ENCODE data around the gene CELA2B.
"Not testable (repeated sequence)": the region's sequence is repeated elsewhere in the genome, so short reads cannot be mapped to it uniquely, and the experiment has no call there.

Gene CELA2B

DNA sequence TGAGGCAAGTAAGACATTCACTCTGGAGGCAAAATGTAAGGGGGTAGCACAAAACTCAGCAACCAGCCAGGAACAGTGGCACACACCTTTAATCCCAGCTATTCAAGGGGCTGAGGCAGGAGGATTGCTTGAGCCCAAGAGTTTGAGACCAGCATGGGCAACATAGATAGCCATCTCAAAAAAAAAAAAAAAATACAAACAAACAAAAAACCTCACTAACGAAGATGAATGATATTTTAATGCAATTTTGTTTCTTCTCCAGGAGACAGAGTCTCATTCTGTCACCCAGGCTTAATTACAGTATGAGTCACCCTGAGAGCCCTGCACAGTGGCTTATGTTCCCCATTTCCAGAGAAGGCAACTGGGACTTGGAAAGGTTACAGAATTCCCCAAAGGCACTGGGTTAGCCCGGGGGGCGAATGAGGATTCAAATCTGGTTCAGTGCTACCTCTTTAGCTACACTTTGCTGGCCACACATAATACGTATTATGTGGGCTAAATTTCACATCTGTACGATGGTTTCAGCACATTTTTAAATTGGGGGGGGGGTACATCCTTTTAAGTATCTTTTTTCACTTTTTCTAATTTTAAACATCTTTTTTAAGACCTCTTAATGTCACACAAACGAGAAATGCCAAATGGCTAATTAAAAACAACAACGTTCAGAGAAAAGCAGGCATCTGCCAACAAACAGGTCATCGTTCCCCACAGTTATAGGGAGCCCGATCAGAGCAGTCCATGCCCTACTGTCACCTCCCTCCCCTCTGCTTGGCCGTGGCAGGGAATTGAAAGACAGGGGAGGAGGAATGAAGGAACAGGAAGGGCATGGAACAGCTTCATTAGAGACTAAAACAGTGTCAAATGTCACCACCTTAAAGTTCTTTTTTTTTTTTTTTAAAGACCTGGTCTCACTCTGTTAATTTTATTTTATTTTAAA lies 15.9 kb upstream of the CELA2B start:
- no peaks in the 10 kb centered on the region for H3K27me3 ChIP-seq (ENCODE audit: control insufficient read depth, insufficient read depth, low read length)
- no peaks in the 10 kb centered on the region for H3K9me3 ChIP-seq (replicated peaks; ENCODE audit: low read length)
- H3K4me2 ChIP-seq (ENCODE audit: low read length) = no peak overlapping the region
- no peaks in the 10 kb centered on the region for H3K4me1 ChIP-seq (ENCODE audit: control insufficient read depth, insufficient read depth, low read length)
- no peak overlapping the region for H3K9ac ChIP-seq (ENCODE audit: low read depth, low read length)
- no peak overlapping the region for H3K4me3 ChIP-seq (ENCODE audit: low read length)
- H3K36me3 ChIP-seq (ENCODE audit: insufficient read depth, low read length) = no peaks in the 10 kb centered on the region

DNA sequence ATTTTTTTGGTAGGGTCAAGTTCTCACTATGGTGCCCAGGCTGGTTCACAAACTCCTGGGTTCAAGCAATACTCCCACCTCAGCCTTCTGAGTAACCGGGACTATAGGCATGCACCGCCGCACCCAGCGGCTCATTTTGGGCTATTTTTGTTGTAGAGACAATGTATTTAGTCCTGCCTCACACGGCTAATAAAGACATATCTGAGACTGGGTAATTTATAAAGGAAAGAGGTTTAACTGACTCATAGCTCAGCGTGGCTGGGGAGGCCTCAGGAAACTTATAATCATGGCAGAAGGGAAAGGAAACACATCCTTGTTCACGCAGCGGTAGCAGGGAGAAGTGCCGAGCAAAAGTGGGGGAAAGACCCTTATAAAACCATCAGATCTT lies 15.2 kb upstream of the CELA2B start:
- Histone ChIP-seq H3K4me3 (ENCODE audit: low read length) (no peak overlapping the region), H3K9ac (ENCODE audit: low read depth, low read length) (no peak overlapping the region), H3K9me3 (replicated peaks; ENCODE audit: low read length) (no peaks in the 10 kb centered on the region), H3K36me3 (ENCODE audit: insufficient read depth, low read length) (no peaks in the 10 kb centered on the region), H3K4me1 (ENCODE audit: control insufficient read depth, insufficient read depth, low read length) (no peaks in the 10 kb centered on the region), H3K27me3 (ENCODE audit: control insufficient read depth, insufficient read depth, low read length) (no peaks in the 10 kb centered on the region), H3K4me2 (ENCODE audit: low read length) (no peak overlapping the region)

DNA sequence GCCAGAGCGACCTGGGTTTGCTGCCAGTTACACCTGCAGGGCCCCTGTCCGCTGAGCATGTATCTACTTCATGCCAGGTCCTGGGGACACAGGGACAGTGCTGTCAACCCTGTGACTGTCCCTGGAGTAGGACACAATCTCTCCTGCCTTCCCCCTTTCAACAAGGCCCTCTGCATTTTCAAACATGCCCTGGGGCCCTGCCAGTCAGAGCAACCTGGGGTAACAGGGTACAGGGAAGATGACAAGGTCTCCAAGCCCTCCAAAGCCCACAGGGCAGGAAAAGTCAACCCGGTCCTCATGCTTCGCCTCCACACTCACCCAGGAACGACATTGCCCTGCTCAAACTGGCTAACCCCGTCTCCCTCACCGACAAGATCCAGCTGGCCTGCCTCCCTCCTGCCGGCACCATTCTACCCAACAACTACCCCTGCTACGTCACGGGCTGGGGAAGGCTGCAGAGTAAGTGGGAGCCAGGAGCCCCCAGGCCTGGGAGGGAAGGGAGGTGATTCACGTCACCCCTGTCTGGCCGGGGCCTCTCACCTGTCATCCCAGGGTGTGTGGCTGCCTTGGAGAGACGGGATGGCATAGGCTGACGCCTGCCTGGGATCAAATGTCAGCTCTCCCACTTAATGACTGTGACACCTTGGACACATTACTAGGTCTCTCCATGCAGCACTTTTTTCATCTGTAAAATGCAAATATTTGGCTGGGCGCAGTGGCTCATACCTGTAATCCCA lies 12.7 kb upstream of the CELA2B start:
- not testable (repeated sequence) for H3K4me3 ChIP-seq (ENCODE audit: low read length); H3K9me3 ChIP-seq (replicated peaks; ENCODE audit: low read length); H3K4me1 ChIP-seq (ENCODE audit: control insufficient read depth, insufficient read depth, low read length); H3K36me3 ChIP-seq (ENCODE audit: insufficient read depth, low read length); H3K9ac ChIP-seq (ENCODE audit: low read depth, low read length); H3K4me2 ChIP-seq (ENCODE audit: low read length); H3K27me3 ChIP-seq (ENCODE audit: control insufficient read depth, insufficient read depth, low read length)

DNA sequence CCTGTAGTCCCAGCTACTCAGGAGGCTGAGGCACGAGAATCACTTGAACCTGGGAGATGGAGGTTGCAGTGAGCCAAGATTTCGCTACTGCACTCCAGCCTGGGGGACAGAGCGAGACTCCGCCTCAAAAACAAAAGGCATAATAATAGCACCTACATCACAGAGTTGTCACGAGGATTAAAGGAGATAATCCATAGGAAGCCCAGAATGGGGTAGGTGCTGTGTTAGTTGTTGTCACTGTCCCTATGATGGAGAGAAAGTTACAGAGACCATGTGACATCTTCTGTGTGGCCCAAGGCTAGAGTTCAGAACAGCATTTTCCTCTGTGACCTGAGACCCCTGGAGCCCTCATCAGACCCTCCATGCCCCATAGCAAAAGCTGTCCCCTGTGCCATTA lies 12.0 kb upstream of the CELA2B start:
- not testable (repeated sequence) for H3K36me3 ChIP-seq (ENCODE audit: insufficient read depth, low read length); H3K27me3 ChIP-seq (ENCODE audit: control insufficient read depth, insufficient read depth, low read length)

DNA sequence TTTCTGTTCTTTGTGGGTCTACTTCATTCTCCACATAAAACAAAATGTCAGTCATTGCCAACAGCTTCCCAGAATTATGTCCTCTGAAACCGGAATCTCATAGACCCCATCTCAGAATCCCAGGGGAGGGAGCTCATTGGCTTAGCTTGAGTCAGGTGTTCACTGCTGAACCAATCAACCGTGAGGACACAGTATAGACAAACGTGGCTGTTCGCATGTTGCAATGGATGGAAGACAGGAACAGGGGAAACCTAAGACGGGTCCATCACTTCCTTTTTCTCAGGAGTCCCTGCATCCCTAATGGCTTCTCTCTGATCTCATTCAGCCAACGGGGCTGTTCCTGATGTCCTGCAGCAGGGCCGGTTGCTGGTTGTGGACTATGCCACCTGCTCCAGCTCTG lies 10.2 kb upstream of the CELA2B start:
- Histone ChIP-seq H3K4me1 (ENCODE audit: control insufficient read depth, insufficient read depth, low read length) (no peaks in the 10 kb centered on the region), H3K36me3 (ENCODE audit: insufficient read depth, low read length) (no peaks in the 10 kb centered on the region)

More for the DNA sequence above, 12.0 kb upstream of the CELA2B start:
- H3K4me3 ChIP-seq (ENCODE audit: low read length); H3K9me3 ChIP-seq (replicated peaks; ENCODE audit: low read length); H3K9ac ChIP-seq (ENCODE audit: low read depth, low read length); H3K4me1 ChIP-seq (ENCODE audit: control insufficient read depth, insufficient read depth, low read length); H3K4me2 ChIP-seq (ENCODE audit: low read length): not testable (repeated sequence)

DNA sequence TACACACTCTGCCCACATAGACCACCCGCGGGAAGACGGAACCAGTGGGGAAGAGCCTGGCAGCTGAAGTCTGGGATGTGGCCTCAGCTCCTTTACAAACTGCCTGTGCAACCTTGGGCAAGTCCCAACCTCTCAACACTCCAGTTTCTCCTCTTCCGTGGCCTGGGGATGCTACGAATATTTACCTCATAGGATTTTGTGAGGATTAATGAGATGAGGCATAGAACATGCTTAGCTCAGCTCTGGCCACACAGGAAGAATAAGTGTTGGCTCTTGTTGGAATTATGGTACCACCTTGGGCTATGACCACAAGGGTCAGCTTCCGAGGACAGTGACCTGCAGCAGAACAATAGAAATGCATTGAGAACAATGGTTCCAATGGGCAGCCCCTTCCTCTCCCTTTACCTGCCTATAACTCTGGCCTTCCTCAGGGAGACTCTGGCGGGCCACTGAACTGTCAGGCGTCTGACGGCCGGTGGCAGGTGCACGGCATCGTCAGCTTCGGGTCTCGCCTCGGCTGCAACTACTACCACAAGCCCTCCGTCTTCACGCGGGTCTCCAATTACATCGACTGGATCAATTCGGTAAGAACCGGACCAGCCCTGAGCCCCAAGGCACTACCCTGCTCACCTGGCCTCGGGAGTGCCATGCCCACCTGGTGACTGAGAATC lies 8.8 kb upstream of the CELA2B start:
- H3K9ac ChIP-seq (ENCODE audit: low read depth, low read length); H3K4me3 ChIP-seq (ENCODE audit: low read length); H3K4me2 ChIP-seq (ENCODE audit: low read length); H3K27me3 ChIP-seq (ENCODE audit: control insufficient read depth, insufficient read depth, low read length); H3K9me3 ChIP-seq (replicated peaks; ENCODE audit: low read length); H3K36me3 ChIP-seq (ENCODE audit: insufficient read depth, low read length); H3K4me1 ChIP-seq (ENCODE audit: control insufficient read depth, insufficient read depth, low read length): not testable (repeated sequence)

More for the DNA sequence above, 10.2 kb upstream of the CELA2B start:
- Histone ChIP-seq H3K9ac (ENCODE audit: low read depth, low read length) (no peak overlapping the region), H3K4me3 (ENCODE audit: low read length) (no peak overlapping the region), H3K27me3 (ENCODE audit: control insufficient read depth, insufficient read depth, low read length) (peaks cover 6% of the 10 kb centered on the region), H3K4me2 (ENCODE audit: low read length) (no peak overlapping the region), H3K9me3 (replicated peaks; ENCODE audit: low read length) (no peaks in the 10 kb centered on the region)

DNA sequence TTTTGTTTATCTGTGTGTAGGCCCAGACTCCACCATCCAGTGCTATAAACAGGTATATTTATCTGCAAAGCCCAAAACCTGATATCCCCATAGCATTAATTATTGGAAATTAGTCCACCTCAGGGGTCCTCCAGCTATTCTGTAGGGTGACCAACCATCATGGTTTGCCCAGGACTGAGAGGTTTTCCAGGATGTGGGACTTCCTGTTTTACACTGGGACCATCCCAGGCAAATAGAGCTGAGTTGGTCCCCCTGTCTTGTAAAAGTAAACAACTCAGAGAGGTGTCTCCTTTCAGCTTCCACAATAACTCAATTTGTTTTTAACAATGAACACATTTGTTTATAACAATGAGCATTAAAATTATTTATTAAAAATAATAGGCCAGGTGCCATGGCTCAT lies 7.8 kb upstream of the CELA2B start:
- H3K4me3 ChIP-seq (ENCODE audit: low read length) = no peak overlapping the region
- H3K27me3 ChIP-seq (ENCODE audit: control insufficient read depth, insufficient read depth, low read length) = peaks cover 6% of the 10 kb centered on the region
- H3K4me2 ChIP-seq (ENCODE audit: low read length) = no peak overlapping the region
- no peaks in the 10 kb centered on the region for H3K36me3 ChIP-seq (ENCODE audit: insufficient read depth, low read length)
- H3K4me1 ChIP-seq (ENCODE audit: control insufficient read depth, insufficient read depth, low read length) = no peaks in the 10 kb centered on the region
- H3K9ac ChIP-seq (ENCODE audit: low read depth, low read length) = no peak overlapping the region
- no peaks in the 10 kb centered on the region for H3K9me3 ChIP-seq (replicated peaks; ENCODE audit: low read length)

DNA sequence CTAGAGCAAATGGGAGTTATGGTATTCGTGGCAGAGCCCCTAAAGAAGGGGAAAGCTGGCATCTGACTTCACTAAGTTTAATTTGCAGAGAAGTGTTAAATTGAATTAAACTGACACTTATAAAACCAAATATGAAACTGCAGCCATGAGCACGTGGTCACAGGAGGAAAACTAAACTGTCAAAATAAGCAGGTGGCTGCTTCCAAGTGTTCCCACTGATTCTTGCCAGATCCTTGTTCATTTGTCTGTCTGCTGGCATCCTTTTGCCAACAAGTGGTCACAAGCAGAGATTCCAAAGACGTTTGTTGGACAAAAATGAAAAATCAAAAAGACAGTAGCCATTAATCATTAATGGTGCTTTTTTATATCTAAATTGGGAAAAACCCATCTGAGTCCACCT lies 6.5 kb upstream of the CELA2B start:
- no peak overlapping the region for H3K4me2 ChIP-seq (ENCODE audit: low read length)
- H3K4me1 ChIP-seq (ENCODE audit: control insufficient read depth, insufficient read depth, low read length) = no peaks in the 10 kb centered on the region
- no peaks in the 10 kb centered on the region for H3K36me3 ChIP-seq (ENCODE audit: insufficient read depth, low read length)
- H3K27me3 ChIP-seq (ENCODE audit: control insufficient read depth, insufficient read depth, low read length) = peaks cover 6% of the 10 kb centered on the region
- no peak overlapping the region for H3K9ac ChIP-seq (ENCODE audit: low read depth, low read length)
- no peak overlapping the region for H3K4me3 ChIP-seq (ENCODE audit: low read length)
- no peaks in the 10 kb centered on the region for H3K9me3 ChIP-seq (replicated peaks; ENCODE audit: low read length)

DNA sequence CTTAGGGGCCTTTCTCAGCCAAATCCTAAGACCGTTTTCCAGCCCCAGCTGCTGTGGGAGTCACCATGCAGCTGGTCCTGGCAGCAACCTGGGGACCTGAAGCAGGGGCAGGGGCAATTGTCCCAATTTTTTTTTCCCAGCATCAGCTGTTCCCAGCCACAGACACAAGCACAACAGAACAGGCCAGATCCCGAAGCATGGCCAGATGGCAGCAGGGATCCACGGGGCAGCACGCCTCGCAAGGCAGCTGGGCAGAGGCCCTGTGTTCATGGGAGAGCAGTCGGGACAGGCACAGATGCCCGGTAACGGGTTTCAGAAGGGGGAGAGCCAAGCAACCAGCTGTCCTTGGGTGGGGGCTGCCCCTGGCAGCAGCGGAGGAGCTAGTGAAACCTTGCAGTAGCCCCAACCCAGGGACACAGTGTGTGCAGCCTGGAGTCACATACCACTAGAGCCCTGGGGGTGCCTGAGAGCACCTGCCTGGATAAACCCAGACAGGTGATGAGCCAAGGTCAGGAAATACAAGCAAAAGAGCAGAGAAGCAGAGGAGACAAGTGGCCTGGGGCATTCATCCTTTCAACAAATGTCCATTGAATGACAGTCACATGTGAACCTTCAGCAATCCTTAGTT lies 6.0 kb upstream of the CELA2B start:
- H3K9me3 ChIP-seq (replicated peaks; ENCODE audit: low read length); H3K4me3 ChIP-seq (ENCODE audit: low read length); H3K9ac ChIP-seq (ENCODE audit: low read depth, low read length); H3K4me1 ChIP-seq (ENCODE audit: control insufficient read depth, insufficient read depth, low read length); H3K27me3 ChIP-seq (ENCODE audit: control insufficient read depth, insufficient read depth, low read length); H3K4me2 ChIP-seq (ENCODE audit: low read length); H3K36me3 ChIP-seq (ENCODE audit: insufficient read depth, low read length): not testable (repeated sequence)

DNA sequence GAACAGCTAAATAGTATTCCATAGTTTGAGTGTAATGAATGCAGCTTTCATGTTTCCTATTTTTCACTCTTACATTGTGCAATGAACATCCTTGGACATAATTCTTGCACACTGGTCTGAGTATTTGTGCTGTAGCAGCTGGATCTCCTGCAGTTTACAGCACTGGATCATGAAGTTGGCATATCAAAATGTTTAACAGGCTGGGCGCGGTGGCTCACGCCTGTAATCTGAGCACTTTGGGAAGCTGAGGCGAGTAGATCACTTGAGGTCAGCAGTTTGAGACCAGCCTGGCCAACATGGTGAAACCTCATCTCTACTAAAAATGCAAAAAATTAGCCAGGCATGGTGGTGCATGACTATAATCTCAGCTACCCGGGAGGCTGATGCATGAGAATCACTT lies 4.8 kb upstream of the CELA2B start:
- not testable (repeated sequence) for H3K9me3 ChIP-seq (replicated peaks; ENCODE audit: low read length); H3K9ac ChIP-seq (ENCODE audit: low read depth, low read length); H3K4me2 ChIP-seq (ENCODE audit: low read length); H3K27me3 ChIP-seq (ENCODE audit: control insufficient read depth, insufficient read depth, low read length); H3K4me3 ChIP-seq (ENCODE audit: low read length); H3K36me3 ChIP-seq (ENCODE audit: insufficient read depth, low read length); H3K4me1 ChIP-seq (ENCODE audit: control insufficient read depth, insufficient read depth, low read length)

DNA sequence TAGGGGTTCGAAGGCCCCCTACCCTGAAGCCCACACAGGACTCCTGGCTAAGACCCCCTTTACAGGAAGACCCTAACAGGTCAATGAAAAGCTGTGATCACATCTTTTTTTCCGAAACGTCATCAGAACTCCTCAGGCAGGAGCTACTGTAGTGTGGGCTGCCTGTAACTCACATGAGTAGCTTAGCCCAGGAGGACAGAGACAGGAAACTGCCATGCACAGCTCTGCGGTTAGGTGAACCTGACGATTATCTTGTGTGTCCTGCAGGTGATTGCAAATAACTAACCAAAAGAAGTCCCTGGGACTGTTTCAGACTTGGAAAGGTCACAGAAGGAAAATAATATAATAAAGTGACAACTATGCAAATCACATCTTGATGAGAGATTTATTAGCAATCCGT lies 4.2 kb upstream of the CELA2B start:
- H3K4me3 ChIP-seq (ENCODE audit: low read length); H3K9ac ChIP-seq (ENCODE audit: low read depth, low read length); H3K9me3 ChIP-seq (replicated peaks; ENCODE audit: low read length); H3K4me2 ChIP-seq (ENCODE audit: low read length); H3K27me3 ChIP-seq (ENCODE audit: control insufficient read depth, insufficient read depth, low read length); H3K4me1 ChIP-seq (ENCODE audit: control insufficient read depth, insufficient read depth, low read length); H3K36me3 ChIP-seq (ENCODE audit: insufficient read depth, low read length): not testable (repeated sequence)

All from skeletal muscle satellite cell (primary cell).